HepG2 (cell line): ENCODE results near the gene HAPLN2. TPM values are rescaled to one million over a fixed set of nuclear protein-coding genes. Genes with fewer than 3 reads are reported as not detected.
A peak's percentile ranks its signal among the peaks of the same experiment; 100 is the strongest.

Experiments used
- ATAC-seq: fragments of 200-7000 bp; cut with Tn5 transposase; 3 replicates; pipeline ENCODE4 v1.9.1; 2020; ENCODE audit warnings: mild to moderate bottlenecking, moderate library complexity
- BruUV-seq: library from RNA; stranded (reverse); fragments of 400-500 nt; replicated peaks from 2 replicates; lab custom pipeline; 2021; lab: Mats Ljungman, UMichigan
- CTCF ChIA-PET: fragments of 300-600 bp; formaldehyde crosslinking; extraction: SDS; loops from one replicate; lab custom pipeline; 2021; ENCODE audit warnings: low total read pairs, inconsistent platforms, low intra/inter-chr PET ratio; lab: Yijun Ruan, JAX
- POLR2A ChIA-PET: fragments of 350-600 bp; sonication (Branson Sonifier 250); formaldehyde crosslinking; loops from one replicate; lab custom pipeline; 2020; ENCODE audit warnings: antibody characterized with exemption, inconsistent platforms; lab: Yijun Ruan, JAX
- DNase-seq: peaks from one replicate; pipeline ENCODE4 v3.0.0-alpha.2; 2015; ENCODE audit warnings: low spot score
- FAIRE-seq: peaks from 3 replicates; lab custom pipeline; 2011; peaks lifted over from hg19 to GRCh38; lab: Jason Lieb, UNC
- H2AFZ ChIP-seq: one replicate; pipeline ENCODE4 v1.6.1; 2011; ENCODE audit warnings: low read length, inconsistent platforms
- H3K27ac ChIP-seq: fragments of 300-600 bp; 3 replicates; pipeline ENCODE4 v1.8.0; 2011; ENCODE audit warnings: mixed run types, mild to moderate bottlenecking, mixed read lengths, low read length, inconsistent platforms; ENCODE audit not compliant: insufficient read depth; ENCODE audit errors: extremely low read length
- H3K27me3 ChIP-seq, 2 experiments: fragments of 200-600 bp in 1 of 2; 2 replicates in 1 of 2; 3 replicates in 1 of 2; pipeline versions ENCODE4 v1.6.0 to v1.8.0; 2011; ENCODE audit warnings: low read length in 2 of 2, mild to moderate bottlenecking in 2 of 2, moderate library complexity in 2 of 2, inconsistent platforms in 1 of 2; ENCODE audit not compliant: insufficient read depth in 2 of 2, control insufficient read depth in 1 of 2
- H3K36me3 ChIP-seq, 2 experiments: fragments of 200-600 bp in 1 of 2; replicated peaks in 1 of 2; 2 replicates in 1 of 2; 3 replicates in 1 of 2; pipeline versions ENCODE4 v1.5.1 to v1.8.0; 2011; ENCODE audit warnings: low read length in 2 of 2, inconsistent platforms in 1 of 2; ENCODE audit not compliant: insufficient read depth in 2 of 2, control insufficient read depth in 1 of 2
- H3K4me1 ChIP-seq: 2 replicates; pipeline ENCODE4 v1.5.1; 2012; ENCODE audit warnings: low read length, inconsistent platforms; ENCODE audit not compliant: insufficient read depth
- H3K4me2 ChIP-seq: 2 replicates; pipeline ENCODE4 v1.6.0; 2011; ENCODE audit warnings: low read depth, low read length, inconsistent platforms
- H3K4me3 ChIP-seq, 3 experiments: fragments of 200-600 bp in 1 of 3; sonication (generic), shearing (Covaris generic) in 1 of 3; replicated peaks in 1 of 3; 2 replicates each; pipeline ENCODE4 v1.5.1; 2011 to 2016; ENCODE audit warnings: low read length in 3 of 3, inconsistent platforms in 2 of 3, low read depth in 2 of 3, mild to moderate bottlenecking in 2 of 3, control low read depth in 1 of 3, mixed read lengths in 1 of 3; ENCODE audit not compliant: insufficient read depth in 1 of 3
- H3K79me2 ChIP-seq: one replicate; pipeline ENCODE4 v1.6.1; 2011; ENCODE audit warnings: low read length, inconsistent platforms; ENCODE audit not compliant: insufficient read depth
- H3K9ac ChIP-seq: 2 replicates; pipeline ENCODE4 v1.6.0; 2011; ENCODE audit warnings: mild to moderate bottlenecking, low read depth, low read length, inconsistent platforms; ENCODE audit not compliant: insufficient read depth
- H3K9me3 ChIP-seq: 2 replicates; pipeline ENCODE4 v1.5.1; 2012; ENCODE audit warnings: mild to moderate bottlenecking, low read length
- H4K20me1 ChIP-seq: 2 replicates; pipeline ENCODE4 v1.6.0; 2011; ENCODE audit warnings: inconsistent platforms, mild to moderate bottlenecking, low read length, moderate library complexity; ENCODE audit not compliant: insufficient read depth
- AKNA ChIP-seq: sonication (generic); formaldehyde crosslinking; IDR thresholded peaks from 2 replicates; pipeline ENCODE4 v1.4.0; 2020; ENCODE audit warnings: missing genetic modification reagents, borderline replicate concordance
- BCL6 ChIP-seq: IDR thresholded peaks from 2 replicates; pipeline ENCODE4 v1.6.1; 2016; ENCODE audit warnings: missing genetic modification reagents, missing compliant biosample characterization
- CAMTA2 ChIP-seq: sonication (generic); formaldehyde crosslinking; IDR thresholded peaks from 2 replicates; pipeline ENCODE4 v1.4.0; 2020; ENCODE audit warnings: mild to moderate bottlenecking, missing genetic modification reagents, borderline replicate concordance
- EP300 ChIP-seq, 3 experiments: sonication (generic) in 1 of 3; formaldehyde crosslinking in 1 of 3; IDR thresholded peaks; 2 replicates each; pipeline versions ENCODE4 v1.5.1 to v1.6.1; 2011 to 2020; ENCODE audit warnings: low read depth in 2 of 3, low read length in 2 of 3, borderline replicate concordance in 1 of 3, improper control_type of control experiment in 1 of 3, mild to moderate bottlenecking in 1 of 3, missing genetic modification reagents in 1 of 3, moderate library complexity in 1 of 3
- ETV5 ChIP-seq: IDR thresholded peaks from 2 replicates; pipeline ENCODE4 v1.6.1; 2018; ENCODE audit warnings: missing biosample characterization, missing genetic modification reagents, inconsistent platforms, borderline replicate concordance
- FOXA3 ChIP-seq: IDR thresholded peaks from 2 replicates; pipeline ENCODE4 v1.6.1; 2016; ENCODE audit warnings: missing genetic modification reagents, missing compliant biosample characterization
- GATAD2A ChIP-seq: IDR thresholded peaks from 2 replicates; pipeline ENCODE4 v1.6.1; 2016
- HIC2 ChIP-seq: sonication (generic); formaldehyde crosslinking; IDR thresholded peaks from 2 replicates; pipeline ENCODE4 v1.9.0; 2022; ENCODE audit warnings: low read depth, missing genetic modification reagents
- LCORL ChIP-seq, 2 experiments: fragments of 450-650 bp in 1 of 2; sonication (generic) in 1 of 2; formaldehyde crosslinking in 1 of 2; IDR thresholded peaks; 2 replicates each; pipeline versions ENCODE4 v1.5.0 to v1.6.1; 2017 to 2020; ENCODE audit warnings: antibody characterized with exemption in 1 of 2, missing genetic modification reagents in 1 of 2
- PATZ1 ChIP-seq: sonication (generic); formaldehyde crosslinking; IDR thresholded peaks from 2 replicates; pipeline ENCODE4 v1.4.0; 2020; ENCODE audit warnings: missing genetic modification reagents
- THAP8 ChIP-seq: sonication (generic); formaldehyde crosslinking; IDR thresholded peaks from 2 replicates; pipeline ENCODE4 v1.5.1; 2020; ENCODE audit warnings: missing genetic modification reagents, mild to moderate bottlenecking, borderline replicate concordance
- ZNF12 ChIP-seq: sonication (generic); formaldehyde crosslinking; IDR thresholded peaks from 2 replicates; pipeline ENCODE4 v1.5.0; 2020; ENCODE audit warnings: missing genetic modification reagents
- ZNF225 ChIP-seq: sonication (generic); formaldehyde crosslinking; IDR thresholded peaks from 2 replicates; pipeline ENCODE4 v1.4.0; 2020; ENCODE audit warnings: mild to moderate bottlenecking, missing genetic modification reagents
- ZNF616 ChIP-seq: sonication (generic); formaldehyde crosslinking; IDR thresholded peaks from 2 replicates; pipeline ENCODE4 v1.5.0; 2020; ENCODE audit warnings: low read depth, mild to moderate bottlenecking, missing genetic modification reagents
- ZNF792 ChIP-seq: IDR thresholded peaks from 2 replicates; pipeline ENCODE4 v1.6.1; 2016
- WGBS: methylation state at CpG from one replicate; pipeline ENCODE4 v1.1.6; 2017; ENCODE audit warnings: low lambda C conversion rate; 5-methylcytosine and 5-hydroxymethylcytosine counted together
- in situ Hi-C: cut with HindIII; loops from 2 replicates; pipeline ENCODE4 v1.10.0; 2017; ENCODE audit warnings: low pct_unique_long_range_greater_than_20kb; ENCODE audit not compliant: extremely low pct_ligation_motif_present
- intact Hi-C: fragments of 100-400 bp; cut with micrococcal nuclease; formaldehyde crosslinking; loops from one replicate; pipeline ENCODE4 v1.10.0; 2022; ENCODE audit not compliant: unreplicated experiment
- polyA plus RNA-seq, 8 experiments: library from polyadenylated mRNA; depleted of rRNA in 3 of 8; stranded (reverse) in 7 of 8; unstranded in 1 of 8; fragments of >200 nt; fragmentation: Illumina TruSeq in 4 of 8; extraction: Trizol in 4 of 8; gene quantifications; 2 replicates each; pipeline versions ENCODE4 v1.2.1 to v1.2.3, GENCODE V29; 2011 to 2016; ENCODE audit warnings: low read depth in 4 of 8, missing spikeins in 1 of 8, mixed read lengths in 1 of 8; ENCODE audit not compliant: insufficient read depth in 1 of 8
- total RNA-seq, 5 experiments: library from RNA; depleted of rRNA; stranded (reverse); fragments of >200 nt; fragmentation: Illumina TruSeq; extraction: Trizol; gene quantifications; 2 replicates each; pipeline ENCODE4 v1.2.3, GENCODE V29; 2016; ENCODE audit warnings: low read depth in 1 of 5

Gene HAPLN2
- total and polyA plus RNA-seq, 2 of the 13 experiments (the other 11 are each of a cell fraction or from before 2014, with no cell fraction given) = not detected

- Histone ChIP-seq H3K9me3 (no peaks in the 10 kb centered on the region), H3K79me2 (no peaks in the 10 kb centered on the region), H3K27me3 (peaks cover 5 to 23% of the 10 kb centered on the region in 2 experiments; a peak in 4 of 5 replicates), H3K4me3 (no peak overlapping the region; a peak in 1 of 6 replicates), H3K9ac (no peak overlapping the region), H3K36me3 (no peaks in the 10 kb centered on the region), H4K20me1 (no peaks in the 10 kb centered on the region), H3K4me2 (peak overlapping the region; percentile 64), H2AFZ (no peak overlapping the region), H3K27ac (no peak overlapping the region), H3K4me1 (peaks cover 39% of the 10 kb centered on the region)
- BruUV-seq = no TSS peak
- FAIRE-seq (peak; percentile 85), DNase-seq (peak; percentile 81), ATAC-seq (peak; percentile 75)
- intact Hi-C loops (no loop called here), in situ Hi-C loops (no loop called here)
- CTCF ChIA-PET = interaction anchor here (1.2 kb wide), 1 partner anchor 12 kb away, joined by 3 read pairs; no protein-coding TSS in a partner anchor
- POLR2A ChIA-PET = no interaction called here
- WGBS = 0% methylated on average over 5 of the region's 5 CpGs
- TF ChIP-seq FOXA3 (CRISPR knock-in tag) = peak; percentile 61
- TF ChIP-seq GATAD2A (CRISPR knock-in tag) = peak; percentile 34; the same call in 1 of the 2 replicates
- TF ChIP-seq ZNF225 (CRISPR knock-in tag) = no peak
- peak; percentile 24; the same call in 1 of the 2 replicates for TF ChIP-seq ETV5 (CRISPR knock-in tag)
- TF ChIP-seq PATZ1 = peak; percentile 68
- no peak for TF ChIP-seq HIC2 (CRISPR knock-in tag)
- no peak for TF ChIP-seq CAMTA2
- peak; percentile 32; the same call in 1 of the 2 replicates for TF ChIP-seq BCL6 (CRISPR knock-in tag)
- TF ChIP-seq ZNF792 (CRISPR knock-in tag) = 0 out of 2 replicates have a peak, but pooled peaks have one; percentile 55
- no peak for TF ChIP-seq AKNA (CRISPR knock-in tag)
- peak in 1 of 2 experiments; percentile 36; a peak in 1 of 4 replicates for TF ChIP-seq EP300 (IDR thresholded peaks at IDR 0.05; ENCODE audit: low read depth in 2 of 2, low read length in 2 of 2)
- TF ChIP-seq EP300 (CRISPR knock-in tag; IDR thresholded peaks at IDR 0.05; ENCODE audit: borderline replicate concordance) = no peak
- no peak for TF ChIP-seq ZNF616 (CRISPR knock-in tag)
- TF ChIP-seq LCORL (IDR thresholded peaks at IDR 0.05) = peak; percentile 42; the same call in 1 of the 2 replicates
- no peak for TF ChIP-seq LCORL (CRISPR knock-in tag; IDR thresholded peaks at IDR 0.05)
- TF ChIP-seq THAP8 = no peak
- TF ChIP-seq ZNF12 (CRISPR knock-in tag) = peak; percentile 77; the same call in 1 of the 2 replicates
Measured at GRCh38 chr1:156616463-156616862, 2.8 kb upstream of the HAPLN2 start.
